Measurements from ENCODE around the gene HOXB5.

The HOXB5 gene

DNA sequence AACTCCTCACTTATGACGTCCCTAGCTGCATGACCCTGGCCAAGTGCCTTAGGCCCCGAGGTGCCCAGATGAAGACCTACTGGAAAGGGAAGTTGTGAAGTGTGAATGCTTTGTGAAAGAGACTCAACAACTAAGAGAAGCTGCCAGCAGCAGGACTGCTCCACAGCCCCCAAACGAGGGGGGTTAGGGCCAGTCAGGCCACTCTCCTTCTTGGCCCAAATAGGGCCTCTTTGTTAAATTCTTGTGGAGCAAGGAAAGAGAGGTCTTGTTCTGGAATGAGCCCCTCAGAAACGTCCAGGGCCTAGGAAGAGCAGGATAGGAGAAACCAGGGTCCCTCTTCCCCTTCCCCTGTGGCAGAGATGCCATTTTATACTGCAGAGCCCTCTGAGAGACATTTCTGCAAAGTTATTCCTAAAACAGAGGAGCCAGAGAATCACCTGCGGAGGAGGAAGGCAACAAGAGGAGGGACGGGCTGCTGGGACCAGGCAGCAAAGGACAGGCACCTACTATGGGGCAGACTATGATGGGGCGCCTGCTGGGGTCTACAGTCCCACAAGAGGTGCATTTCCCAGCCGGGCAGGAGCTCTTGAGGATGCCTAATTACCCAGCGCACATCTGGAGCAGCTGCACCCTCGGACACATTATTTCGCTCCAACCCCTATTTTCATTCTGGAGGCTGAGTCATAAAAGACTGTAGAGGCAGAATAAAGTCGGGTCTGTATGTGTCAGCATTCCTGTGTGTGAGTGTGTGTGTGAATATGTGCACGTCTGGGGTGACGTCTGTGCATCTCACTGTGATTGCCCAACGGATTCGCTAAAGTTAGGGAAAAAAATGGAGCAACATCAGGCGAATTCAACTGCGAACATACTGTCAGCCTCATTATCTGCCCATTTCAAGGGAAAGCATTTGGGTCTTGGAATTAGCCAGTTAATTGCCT lies 44.0 kb upstream of the HOXB5 start:
- ChIA-PET CTCF (interaction anchor here (0.5 to 2.9 kb wide), 18 partner anchors 7 to 486 kb away, joined by 3 to 37 read pairs (median 5); partner anchors contain the start of gene HOXB9), POLR2A (interaction anchor here (1.1 to 2.5 kb wide), 3 partner anchors 9 to 16 kb away, joined by 3 to 38 read pairs (median 23); partner anchors contain the start of gene HOXB9)
- Histone ChIP-seq H3K4me3 (ENCODE audit: low read depth, low read length) (no peak overlapping the region), H3K4me1 (ENCODE audit: control insufficient read depth, insufficient read depth, low read length) (no peaks in the 10 kb centered on the region), H3K36me3 (ENCODE audit: control insufficient read depth in 2 of 2, insufficient read depth in 1 of 2, low read length in 2 of 2) (peaks cover 8 to 49% of the 10 kb centered on the region in 2 experiments; a peak in 2 of 3 replicates), H3K27ac (ENCODE audit: extremely low read depth, low read depth, low read length) (no peak overlapping the region), H3K9me3 (ENCODE audit: control insufficient read depth, insufficient read depth, low read depth, low read length) (no peaks in the 10 kb centered on the region)
- TF ChIP-seq, protein P1, sequence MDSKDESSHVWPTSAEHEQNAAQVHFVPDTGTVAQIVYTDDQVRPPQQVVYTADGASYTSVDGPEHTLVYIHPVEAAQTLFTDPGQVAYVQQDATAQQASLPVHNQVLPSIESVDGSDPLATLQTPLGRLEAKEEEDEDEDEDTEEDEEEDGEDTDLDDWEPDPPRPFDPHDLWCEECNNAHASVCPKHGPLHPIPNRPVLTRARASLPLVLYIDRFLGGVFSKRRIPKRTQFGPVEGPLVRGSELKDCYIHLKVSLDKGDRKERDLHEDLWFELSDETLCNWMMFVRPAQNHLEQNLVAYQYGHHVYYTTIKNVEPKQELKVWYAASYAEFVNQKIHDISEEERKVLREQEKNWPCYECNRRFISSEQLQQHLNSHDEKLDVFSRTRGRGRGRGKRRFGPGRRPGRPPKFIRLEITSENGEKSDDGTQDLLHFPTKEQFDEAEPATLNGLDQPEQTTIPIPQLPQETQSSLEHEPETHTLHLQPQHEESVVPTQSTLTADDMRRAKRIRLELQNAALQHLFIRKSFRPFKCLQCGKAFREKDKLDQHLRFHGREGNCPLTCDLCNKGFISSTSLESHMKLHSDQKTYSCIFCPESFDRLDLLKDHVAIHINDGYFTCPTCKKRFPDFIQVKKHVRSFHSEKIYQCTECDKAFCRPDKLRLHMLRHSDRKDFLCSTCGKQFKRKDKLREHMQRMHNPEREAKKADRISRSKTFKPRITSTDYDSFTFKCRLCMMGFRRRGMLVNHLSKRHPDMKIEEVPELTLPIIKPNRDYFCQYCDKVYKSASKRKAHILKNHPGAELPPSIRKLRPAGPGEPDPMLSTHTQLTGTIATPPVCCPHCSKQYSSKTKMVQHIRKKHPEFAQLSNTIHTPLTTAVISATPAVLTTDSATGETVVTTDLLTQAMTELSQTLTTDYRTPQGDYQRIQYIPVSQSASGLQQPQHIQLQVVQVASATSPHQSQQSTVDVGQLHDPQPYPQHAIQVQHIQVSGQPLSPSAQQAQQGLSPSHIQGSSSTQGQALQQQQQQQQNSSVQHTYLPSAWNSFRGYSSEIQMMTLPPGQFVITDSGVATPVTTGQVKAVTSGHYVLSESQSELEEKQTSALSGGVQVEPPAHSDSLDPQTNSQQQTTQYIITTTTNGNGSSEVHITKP (tag by site-specific recombination; IDR thresholded peaks at IDR 0.05): peak; percentile 82
- no peak for TF ChIP-seq ZNF274 (IDR thresholded peaks at IDR 0.05; ENCODE audit: low read length)
- no peak for TF ChIP-seq ZNF274 (tag by site-specific recombination; IDR thresholded peaks at IDR 0.05; ENCODE audit: borderline replicate concordance)

- ChIA-PET CTCF (interaction anchor here (0.5 to 2.9 kb wide), 33 partner anchors 8 to 1868 kb away, joined by 3 to 37 read pairs (median 4); partner anchors contain the start of gene HOXB9), POLR2A (interaction anchor here (0.6 to 2.5 kb wide), 7 partner anchors 10 to 1797 kb away, joined by 3 to 38 read pairs (median 6); partner anchors contain the start of genes HOXB13 and HOXB9)
- Histone ChIP-seq H3K4me1 (ENCODE audit: control insufficient read depth, insufficient read depth, low read length) (no peaks in the 10 kb centered on the region), H3K27ac (ENCODE audit: extremely low read depth, low read depth, low read length) (peak overlapping the region; percentile 49), H3K36me3 (ENCODE audit: control insufficient read depth in 2 of 2, insufficient read depth in 1 of 2, low read length in 2 of 2) (peaks cover 8 to 43% of the 10 kb centered on the region in 2 experiments; a peak in 2 of 3 replicates), H3K9me3 (ENCODE audit: control insufficient read depth, insufficient read depth, low read depth, low read length) (no peaks in the 10 kb centered on the region), H3K4me3 (ENCODE audit: low read depth, low read length) (no peak overlapping the region)
- TF ChIP-seq CTCF (tag by site-specific recombination; IDR thresholded peaks at IDR 0.05): peak; percentile 49; the same call in 1 of the 2 replicates
- no peak for TF ChIP-seq ZNF18 (tag by site-specific recombination; IDR thresholded peaks at IDR 0.05)
- peak; percentile 46; the same call in 1 of the 2 replicates for TF ChIP-seq ZBTB48 (tag by site-specific recombination; IDR thresholded peaks at IDR 0.05)
- 0 out of 2 replicates have a peak, but pooled peaks have one; percentile 21 for TF ChIP-seq ZNF654 (tag by site-specific recombination; IDR thresholded peaks at IDR 0.05; ENCODE audit: low read depth)
- peak; percentile 27; the same call in 1 of the 2 replicates for TF ChIP-seq ZNF10 (tag by site-specific recombination; IDR thresholded peaks at IDR 0.05)
- TF ChIP-seq ZNF600 (tag by site-specific recombination; IDR thresholded peaks at IDR 0.05): peak; percentile 48; the same call in 1 of the 2 replicates
- TF ChIP-seq, protein P2, sequence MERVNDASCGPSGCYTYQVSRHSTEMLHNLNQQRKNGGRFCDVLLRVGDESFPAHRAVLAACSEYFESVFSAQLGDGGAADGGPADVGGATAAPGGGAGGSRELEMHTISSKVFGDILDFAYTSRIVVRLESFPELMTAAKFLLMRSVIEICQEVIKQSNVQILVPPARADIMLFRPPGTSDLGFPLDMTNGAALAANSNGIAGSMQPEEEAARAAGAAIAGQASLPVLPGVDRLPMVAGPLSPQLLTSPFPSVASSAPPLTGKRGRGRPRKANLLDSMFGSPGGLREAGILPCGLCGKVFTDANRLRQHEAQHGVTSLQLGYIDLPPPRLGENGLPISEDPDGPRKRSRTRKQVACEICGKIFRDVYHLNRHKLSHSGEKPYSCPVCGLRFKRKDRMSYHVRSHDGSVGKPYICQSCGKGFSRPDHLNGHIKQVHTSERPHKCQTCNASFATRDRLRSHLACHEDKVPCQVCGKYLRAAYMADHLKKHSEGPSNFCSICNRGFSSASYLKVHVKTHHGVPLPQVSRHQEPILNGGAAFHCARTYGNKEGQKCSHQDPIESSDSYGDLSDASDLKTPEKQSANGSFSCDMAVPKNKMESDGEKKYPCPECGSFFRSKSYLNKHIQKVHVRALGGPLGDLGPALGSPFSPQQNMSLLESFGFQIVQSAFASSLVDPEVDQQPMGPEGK (tag by site-specific recombination; IDR thresholded peaks at IDR 0.05): peak; percentile 49; the same call in 1 of the 2 replicates
- TF ChIP-seq ZNF561 (tag by site-specific recombination; IDR thresholded peaks at IDR 0.05; ENCODE audit: borderline replicate concordance): peak; percentile 53; the same call in 1 of the 2 replicates
- 0 out of 2 replicates have a peak, but pooled peaks have one; percentile 33 for TF ChIP-seq ZFP37 (tag by site-specific recombination; IDR thresholded peaks at IDR 0.05)
- TF ChIP-seq ZNF398 (tag by site-specific recombination; IDR thresholded peaks at IDR 0.05): no peak
- no peak for TF ChIP-seq ZNF626 (tag by site-specific recombination; IDR thresholded peaks at IDR 0.05)
- 0 out of 2 replicates have a peak, but pooled peaks have one; percentile 36 for TF ChIP-seq ZEB2 (tag by site-specific recombination; IDR thresholded peaks at IDR 0.05)
- 0 out of 2 replicates have a peak, but pooled peaks have one; percentile 12 for TF ChIP-seq KLF8 (tag by site-specific recombination; IDR thresholded peaks at IDR 0.05)
- TF ChIP-seq ZNF223 (tag by site-specific recombination; IDR thresholded peaks at IDR 0.05): no peak
- 0 out of 2 replicates have a peak, but pooled peaks have one; percentile 44 for TF ChIP-seq KLF16 (tag by site-specific recombination; IDR thresholded peaks at IDR 0.05)
- peak; percentile 41 for TF ChIP-seq SP7 (tag by site-specific recombination; IDR thresholded peaks at IDR 0.05)
Observed at GRCh38 chr17:48636177-48637018, 42.8 kb upstream of the HOXB5 start.
